CD14-positive monocyte (primary cell): ENCODE measurements around the gene UBE2Q1. TPM values are rescaled to one million over a fixed set of nuclear protein-coding genes. Genes with fewer than 3 reads are reported as not detected.

Experiments
- DNase-seq, 3 donors: peaks; one replicate each; pipeline ENCODE4 v3.0.0-alpha.2; 2011 to 2022
- H2AFZ ChIP-seq: 2 replicates; pipeline ENCODE4 v1.6.0; 2012; ENCODE audit warnings: mild to moderate bottlenecking, low read depth, low read length, inconsistent platforms; ENCODE audit not compliant: insufficient read depth, poor library complexity, severe bottlenecking
- H3K27ac ChIP-seq, 2 donors: 1 replicate in 1 of 2; 2 replicates in 1 of 2; pipeline ENCODE4 v1.5.1; 2012 to 2013; ENCODE audit warnings: low read length in 2 of 2, control low read depth in 1 of 2, inconsistent platforms in 1 of 2, low read depth in 1 of 2, mild to moderate bottlenecking in 1 of 2
- H3K27me3 ChIP-seq, 2 donors: one replicate each; pipeline versions ENCODE4 v1.6.0 to v1.6.1; 2011 to 2013; ENCODE audit warnings: low read length in 2 of 2; ENCODE audit not compliant: control insufficient read depth in 2 of 2, insufficient read depth in 2 of 2
- H3K36me3 ChIP-seq, 2 donors: replicated peaks in 1 of 2; 1 replicate in 1 of 2; 2 replicates in 1 of 2; pipeline versions ENCODE4 v1.5.1 to v1.6.1; 2012 to 2013; ENCODE audit warnings: low read length in 2 of 2, control low read depth in 1 of 2, inconsistent platforms in 1 of 2, mild to moderate bottlenecking in 1 of 2; ENCODE audit not compliant: insufficient read depth in 2 of 2, control insufficient read depth in 1 of 2
- H3K4me1 ChIP-seq, 2 donors: 1 replicate in 1 of 2; 2 replicates in 1 of 2; pipeline versions ENCODE4 v1.5.1 to v1.6.1; 2012 to 2013; ENCODE audit warnings: low read length in 2 of 2, control low read depth in 1 of 2, inconsistent platforms in 1 of 2, mild to moderate bottlenecking in 1 of 2, moderate library complexity in 1 of 2; ENCODE audit not compliant: insufficient read depth in 2 of 2, control insufficient read depth in 1 of 2
- H3K4me2 ChIP-seq: replicated peaks from 2 replicates; pipeline ENCODE3; 2012; ENCODE audit warnings: low read length, moderate library complexity, mild to moderate bottlenecking; ENCODE audit not compliant: poor library complexity, severe bottlenecking; ENCODE audit errors: extremely low read depth
- H3K4me3 ChIP-seq, 3 experiments: fragments of 200-600 bp in 1 of 3; sonication (generic) in 1 of 3; replicated peaks in 1 of 3; 1 replicate in 2 of 3; 2 replicates in 1 of 3; pipeline ENCODE4 v1.5.1; 2011 to 2013; ENCODE audit warnings: low read length in 3 of 3, mild to moderate bottlenecking in 3 of 3, control low read depth in 2 of 3, low read depth in 2 of 3, inconsistent platforms in 1 of 3, moderate library complexity in 1 of 3
- H3K79me2 ChIP-seq: 2 replicates; pipeline ENCODE4 v1.6.0; 2012; ENCODE audit warnings: mild to moderate bottlenecking, control low read depth, inconsistent platforms, low read length, moderate library complexity; ENCODE audit not compliant: insufficient read depth
- H3K9ac ChIP-seq: 2 replicates; pipeline ENCODE4 v1.6.0; 2017; ENCODE audit warnings: low read length, mild to moderate bottlenecking; ENCODE audit not compliant: insufficient read depth, poor library complexity, severe bottlenecking
- H3K9me3 ChIP-seq, 2 donors: replicated peaks in 1 of 2; 1 replicate in 1 of 2; 2 replicates in 1 of 2; pipeline versions ENCODE4 v1.5.1 to v1.6.1; 2012 to 2013; ENCODE audit warnings: low read length in 2 of 2, control low read depth in 1 of 2; ENCODE audit not compliant: control insufficient read depth in 1 of 2, insufficient read depth in 1 of 2
- H4K20me1 ChIP-seq: 2 replicates; pipeline ENCODE4 v1.6.0; 2012; ENCODE audit warnings: mild to moderate bottlenecking, low read length, control low read depth, moderate library complexity; ENCODE audit not compliant: insufficient read depth
- H3K27ac Mint-ChIP-seq, 7 donors: one replicate each; pipeline ENCODE4 v1.8.0; 2020; ENCODE audit warnings: mild to moderate bottlenecking in 7 of 7, mixed read lengths in 7 of 7, moderate library complexity in 6 of 7, inconsistent platforms in 2 of 7
- H3K27me3 Mint-ChIP-seq, 3 donors: one replicate each; pipeline ENCODE4 v1.8.0; 2021 to 2022; ENCODE audit warnings: low read depth in 3 of 3, mild to moderate bottlenecking in 3 of 3, mixed read lengths in 3 of 3, moderate library complexity in 3 of 3, inconsistent platforms in 1 of 3
- H3K36me3 Mint-ChIP-seq, 2 donors: one replicate each; pipeline ENCODE4 v1.8.0; 2020; ENCODE audit warnings: mixed read lengths in 2 of 2, inconsistent platforms in 1 of 2, mild to moderate bottlenecking in 1 of 2
- H3K4me1 Mint-ChIP-seq: one replicate; pipeline ENCODE4 v1.8.0; 2020; ENCODE audit warnings: mild to moderate bottlenecking, mixed read lengths
- H3K4me3 Mint-ChIP-seq, 2 donors: one replicate each; pipeline ENCODE4 v1.8.0; 2020; ENCODE audit warnings: mild to moderate bottlenecking in 2 of 2, mixed read lengths in 2 of 2, moderate library complexity in 1 of 2
- H3K9me3 Mint-ChIP-seq, 7 donors: one replicate each; pipeline ENCODE4 v1.8.0; 2020 to 2022; ENCODE audit warnings: mixed read lengths in 7 of 7, mild to moderate bottlenecking in 6 of 7, moderate library complexity in 6 of 7, inconsistent platforms in 2 of 7
- WGBS: methylation state at CpG from one replicate; pipeline ENCODE4 v1.1.5; 2013; ENCODE audit warnings: missing lambda C conversion rate; ENCODE audit not compliant: insufficient coverage; 5-methylcytosine and 5-hydroxymethylcytosine counted together
- intact Hi-C, 2 donors: fragments of 100-400 bp; cut with micrococcal nuclease; formaldehyde crosslinking; loops; one replicate each; pipeline versions ENCODE4 v1.15.0 to v1.15.1; 2023
- polyA plus RNA-seq, 3 donors: library from polyadenylated mRNA; depleted of rRNA in 1 of 3; unstranded in 2 of 3; stranded (reverse) in 1 of 3; fragments of 300-500 nt in 2 of 3; fragments of >200 nt in 1 of 3; fragmentation: Illumina TruSeq in 2 of 3; gene quantifications; 1 replicate in 2 of 3; 2 replicates in 1 of 3; pipeline ENCODE4 v1.2.3, GENCODE V29; 2012 to 2021
- TF ChIP-seq, protein P1 (sequence below): fragments of 200-600 bp; IDR thresholded peaks from one replicate; pipeline ENCODE4 v1.8.0; 2022; ENCODE audit warnings: antibody characterized with exemption, mild to moderate bottlenecking

The UBE2Q1 gene
- polyA plus RNA-seq, 3 donors = 6.4 to 22.6 (median 8.4) TPM

DNA sequence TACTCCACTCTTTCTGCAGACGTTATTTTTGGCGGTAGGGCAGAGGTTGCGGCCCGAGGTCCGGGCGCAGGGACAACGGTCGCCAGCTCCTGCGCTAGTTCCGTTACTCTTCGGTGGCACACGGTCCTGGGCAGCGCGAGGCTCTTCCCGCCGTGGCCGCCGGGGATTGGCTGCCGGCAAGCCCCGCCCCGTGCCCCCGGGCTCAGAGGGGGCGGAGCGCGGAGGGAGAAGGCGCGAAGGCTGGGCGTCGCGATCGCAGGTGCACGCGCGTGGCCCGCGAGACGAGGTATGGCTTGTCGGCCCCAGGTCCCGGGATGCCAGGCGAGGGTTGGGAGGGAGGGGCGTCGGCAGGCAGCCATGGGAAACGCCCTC lies 55.7 kb downstream of the UBE2Q1 start:
- peak overlapping the region; percentile 82 for H3K4me2 ChIP-seq
- no peaks in the 10 kb centered on the region for H3K79me2 ChIP-seq
- Mint-ChIP-seq H3K4me1 (peaks cover 10% of the 10 kb centered on the region), H3K9me3 (peaks cover 3 to 29% (median 18%) of the 10 kb centered on the region in 7 donors), H3K4me3 (peak overlapping the region; percentile 73 to 87), H3K27me3 (peaks cover 60 to 90% (median 60%) of the 10 kb centered on the region in 3 donors), H3K27ac (no peak overlapping the region), H3K36me3 (peaks cover 7 to 12% of the 10 kb centered on the region in 2 donors)
- peaks cover 11 to 18% of the 10 kb centered on the region in 2 donors for H3K4me1 ChIP-seq
- peak overlapping the region; percentile 70 for H2AFZ ChIP-seq
- H3K27ac ChIP-seq = no peak overlapping the region
- 16% methylated on average over 38 of the region's 43 CpGs for WGBS
- TF ChIP-seq, protein P1, sequence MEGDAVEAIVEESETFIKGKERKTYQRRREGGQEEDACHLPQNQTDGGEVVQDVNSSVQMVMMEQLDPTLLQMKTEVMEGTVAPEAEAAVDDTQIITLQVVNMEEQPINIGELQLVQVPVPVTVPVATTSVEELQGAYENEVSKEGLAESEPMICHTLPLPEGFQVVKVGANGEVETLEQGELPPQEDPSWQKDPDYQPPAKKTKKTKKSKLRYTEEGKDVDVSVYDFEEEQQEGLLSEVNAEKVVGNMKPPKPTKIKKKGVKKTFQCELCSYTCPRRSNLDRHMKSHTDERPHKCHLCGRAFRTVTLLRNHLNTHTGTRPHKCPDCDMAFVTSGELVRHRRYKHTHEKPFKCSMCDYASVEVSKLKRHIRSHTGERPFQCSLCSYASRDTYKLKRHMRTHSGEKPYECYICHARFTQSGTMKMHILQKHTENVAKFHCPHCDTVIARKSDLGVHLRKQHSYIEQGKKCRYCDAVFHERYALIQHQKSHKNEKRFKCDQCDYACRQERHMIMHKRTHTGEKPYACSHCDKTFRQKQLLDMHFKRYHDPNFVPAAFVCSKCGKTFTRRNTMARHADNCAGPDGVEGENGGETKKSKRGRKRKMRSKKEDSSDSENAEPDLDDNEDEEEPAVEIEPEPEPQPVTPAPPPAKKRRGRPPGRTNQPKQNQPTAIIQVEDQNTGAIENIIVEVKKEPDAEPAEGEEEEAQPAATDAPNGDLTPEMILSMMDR = no peak
- H3K9me3 ChIP-seq = peaks cover 6 to 17% of the 10 kb centered on the region in 2 donors
- no peak overlapping the region for H3K9ac ChIP-seq
- H3K36me3 ChIP-seq = no peaks in the 10 kb centered on the region
- peaks cover 55 to 76% of the 10 kb centered on the region in 2 donors for H3K27me3 ChIP-seq
- intact Hi-C loops = no loop called here
- no peaks in the 10 kb centered on the region for H4K20me1 ChIP-seq
- no peak for DNase-seq
- H3K4me3 ChIP-seq = peak overlapping the region in 1 of 3 experiments; percentile 69

DNA sequence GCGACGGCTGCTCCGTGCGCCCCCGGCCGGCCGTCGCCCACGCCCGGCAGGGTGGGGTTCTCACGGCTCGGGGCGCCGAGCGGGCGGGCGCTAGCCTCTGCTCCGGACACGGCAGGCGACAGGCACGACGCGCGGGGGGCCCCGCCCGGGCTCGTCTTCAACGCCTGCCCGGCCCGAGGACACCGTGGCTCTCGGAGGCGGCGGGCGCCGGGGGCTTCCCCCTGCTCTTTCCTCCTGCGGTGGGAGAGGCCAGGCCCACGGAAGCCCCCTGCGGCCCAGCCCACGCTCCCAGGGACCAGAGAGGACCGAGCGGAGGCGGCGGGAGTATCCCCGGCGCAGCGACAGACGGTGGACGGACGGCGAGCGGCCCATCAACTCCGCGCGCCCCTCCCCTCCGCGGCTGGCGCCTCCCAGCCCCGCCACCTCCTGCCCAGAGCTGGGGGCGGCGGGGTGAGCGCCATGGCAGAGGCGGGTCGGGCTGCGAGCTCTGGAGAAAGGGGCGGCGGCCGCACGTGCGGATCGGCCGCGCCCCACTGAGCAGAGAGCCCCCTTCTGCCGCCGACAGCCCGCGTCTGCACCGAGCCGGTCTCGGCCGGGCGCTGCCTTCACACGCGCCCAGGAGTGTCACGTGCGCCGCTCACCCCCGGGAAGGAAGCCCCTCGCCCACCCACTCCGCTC lies 56.3 kb downstream of the UBE2Q1 start, which contains the start of the genes SHE and TDRD10:
Gene SHE (minus strand): TSS at position 347 of the 678 bp plus-strand sequence. CDS start 386 bp downstream, outside the sequence.
Gene TDRD10 (plus strand): TSS at position 154 of the 678 bp plus-strand sequence. CDS start 4,685 bp downstream, outside the sequence.
- peaks cover 55 to 85% (median 56%) of the 10 kb centered on the region in 3 donors for H3K27me3 Mint-ChIP-seq
- H3K27ac ChIP-seq = no peak within 1 kb of the TSS

More for the DNA sequence above, 56.3 kb downstream of the UBE2Q1 start, which contains the start of the genes SHE and TDRD10:
- Histone ChIP-seq H3K27me3 (peaks cover 55 to 72% of the 10 kb centered on the region in 2 donors), H3K36me3 (no peaks in the 10 kb centered on the region), H3K79me2 (no peaks in the 10 kb centered on the region), H3K9me3 (peaks cover 6 to 17% of the 10 kb centered on the region in 2 donors), H3K4me1 (peaks cover 12 to 18% of the 10 kb centered on the region in 2 donors), H3K4me2 (peak within 1 kb of the TSS; percentile 82), H3K4me3 (peak within 1 kb of the TSS in 2 of 3 experiments; percentile 36 to 69), H3K9ac (no peak within 1 kb of the TSS), H4K20me1 (no peaks in the 10 kb centered on the region), H2AFZ (peak within 1 kb of the TSS; percentile 70)
- peaks cover 7 to 12% of the 10 kb centered on the region in 2 donors for H3K36me3 Mint-ChIP-seq
- 2% methylated on average over 90 of the region's 90 CpGs for WGBS
- peaks cover 11% of the 10 kb centered on the region for H3K4me1 Mint-ChIP-seq
- TF ChIP-seq, protein P1 = no peak
- DNase-seq = no peak
- H3K27ac Mint-ChIP-seq = no peak within 1 kb of the TSS
- peaks cover 3 to 28% (median 18%) of the 10 kb centered on the region in 7 donors for H3K9me3 Mint-ChIP-seq
- H3K4me3 Mint-ChIP-seq = peak within 1 kb of the TSS; percentile 73 to 87
- intact Hi-C loops = no loop called here
